Stimulated activated CD8-positive, alpha-beta memory T cell treated with anti-CD3 and anti-CD28 coated beads, Interleukin-15, amount 100 ng/mL, for 4 hours (primary cell): ENCODE measurements around the gene MCM3AP.

Source experiments
- DNase-seq, 2 donors: peaks; one replicate each; pipeline ENCODE4 v3.0.0-alpha.2; 2020; ENCODE audit warnings: low read depth in 2 of 2

Gene MCM3AP

GRCh38 chr21:46273341-46273740, 12.1 kb downstream of the MCM3AP start:
- no peak for DNase-seq

DNA sequence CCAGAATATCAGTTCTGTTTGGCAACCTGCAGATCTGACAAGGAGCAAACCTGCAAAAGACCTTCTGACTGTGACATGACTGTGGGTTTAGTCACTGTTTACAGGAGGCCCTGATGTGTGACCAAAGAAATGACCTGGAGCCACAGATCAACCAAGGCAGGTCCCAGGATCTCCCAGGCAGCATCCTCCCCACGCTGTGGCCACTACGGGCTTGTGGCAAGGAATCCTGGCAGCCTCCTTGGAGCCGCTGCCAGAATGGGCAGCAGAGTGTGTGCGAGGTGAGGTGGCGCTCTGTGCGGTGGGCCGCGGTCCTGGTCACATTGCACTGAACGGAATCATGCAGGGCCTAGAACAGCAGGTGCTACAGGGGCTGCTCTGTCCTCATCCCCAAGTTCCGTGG, 15.9 kb downstream of the MCM3AP start:
- DNase-seq: no peak

- DNase-seq: no peak
These were observed 17.0 kb downstream of the MCM3AP start for GRCh38 chr21:46268371-46268770.

- no peak for DNase-seq
These were observed 18.5 kb downstream of the MCM3AP start for GRCh38 chr21:46266946-46267345.

- DNase-seq: no peak
These were observed 19.5 kb downstream of the MCM3AP start for GRCh38 chr21:46265736-46266525.

- no peak for DNase-seq
These were observed 20.7 kb downstream of the MCM3AP start for GRCh38 chr21:46264690-46265144.

- no peak for DNase-seq
These were observed 21.2 kb downstream of the MCM3AP start for GRCh38 chr21:46264046-46264689.

DNA sequence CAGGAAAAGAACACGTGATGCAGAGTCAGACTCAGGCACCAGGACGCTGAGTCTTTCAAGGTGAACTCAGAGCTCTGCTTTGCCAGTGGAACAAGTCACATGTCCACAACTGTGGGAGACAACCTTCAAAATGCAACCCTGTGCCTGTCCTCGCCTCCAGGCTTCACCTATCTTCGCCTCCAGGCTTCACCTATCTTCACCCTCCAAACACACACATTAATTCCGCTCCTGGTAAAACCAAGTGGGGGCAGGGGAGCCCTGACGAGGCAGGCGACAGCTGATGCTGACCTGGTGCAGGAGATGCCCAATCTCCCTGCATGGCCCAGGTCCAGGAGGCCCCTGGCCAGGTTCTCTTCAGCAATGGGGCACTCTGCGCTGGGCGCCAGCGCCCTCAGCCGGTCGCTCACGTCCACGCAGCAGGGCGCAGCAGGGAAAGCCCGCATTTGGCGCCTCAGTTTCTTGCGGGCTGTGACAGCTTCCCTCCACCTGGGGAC, 28.9 kb downstream of the MCM3AP start:
- DNase-seq: no peak

- DNase-seq: no peak
These were observed 29.6 kb downstream of the MCM3AP start for GRCh38 chr21:46255758-46256337.

DNA sequence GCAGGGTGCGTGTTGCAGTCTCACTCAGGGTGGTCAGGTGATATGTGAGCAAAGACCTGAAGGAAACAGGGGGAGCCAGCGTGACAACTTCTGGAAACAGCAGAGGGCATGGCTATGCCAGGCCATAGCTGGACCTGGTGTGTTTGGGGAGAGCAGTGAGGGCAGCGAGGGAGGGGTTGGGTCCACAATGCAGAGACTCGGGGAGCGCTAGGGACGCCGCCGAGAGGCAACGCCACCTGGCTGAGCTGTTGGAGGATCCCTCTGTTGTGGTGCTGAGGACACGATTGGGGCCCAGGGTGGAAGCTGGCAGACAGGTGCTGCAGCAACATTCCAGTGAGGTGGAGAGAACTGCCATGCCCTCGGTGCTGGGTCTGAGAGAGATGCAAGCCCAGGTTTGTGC, 30.2 kb downstream of the MCM3AP start:
- DNase-seq: no peak

DNA sequence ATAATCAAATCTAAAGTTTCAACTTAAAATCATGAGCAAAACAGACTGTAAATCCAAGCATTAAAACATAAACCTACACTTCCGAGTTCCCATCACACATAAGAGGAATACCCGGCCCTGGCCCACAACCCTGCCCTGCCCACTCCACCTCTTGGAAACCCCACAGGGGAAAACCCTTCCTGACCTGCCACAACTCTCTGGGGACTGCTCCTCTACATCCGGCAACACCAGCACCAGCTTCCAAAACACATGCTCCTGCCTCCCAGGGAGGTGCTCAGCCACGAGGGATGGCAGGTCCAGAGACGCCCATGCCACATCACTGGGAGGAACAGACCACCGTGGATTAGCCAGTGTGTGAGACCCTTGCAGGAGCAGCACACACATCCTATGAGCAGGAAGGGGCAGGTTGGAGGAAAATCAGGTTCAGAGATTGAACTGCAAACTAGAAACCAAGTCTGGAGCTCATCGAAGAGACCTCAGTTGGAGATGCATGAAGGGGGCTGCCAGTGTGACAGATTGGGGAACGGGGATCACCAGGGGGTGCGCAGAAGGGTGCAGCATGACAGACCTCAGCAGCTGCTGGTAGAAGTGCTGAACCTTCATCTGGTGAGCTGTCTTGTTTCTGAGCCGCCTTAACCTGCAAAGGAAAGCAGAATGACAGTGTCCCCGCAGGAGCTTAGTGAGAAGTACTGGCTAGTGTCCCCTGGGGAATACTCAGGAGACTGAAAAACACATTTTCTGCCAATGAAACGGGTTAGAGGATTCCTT, 31.0 kb downstream of the MCM3AP start:
- DNase-seq: no peak

DNA sequence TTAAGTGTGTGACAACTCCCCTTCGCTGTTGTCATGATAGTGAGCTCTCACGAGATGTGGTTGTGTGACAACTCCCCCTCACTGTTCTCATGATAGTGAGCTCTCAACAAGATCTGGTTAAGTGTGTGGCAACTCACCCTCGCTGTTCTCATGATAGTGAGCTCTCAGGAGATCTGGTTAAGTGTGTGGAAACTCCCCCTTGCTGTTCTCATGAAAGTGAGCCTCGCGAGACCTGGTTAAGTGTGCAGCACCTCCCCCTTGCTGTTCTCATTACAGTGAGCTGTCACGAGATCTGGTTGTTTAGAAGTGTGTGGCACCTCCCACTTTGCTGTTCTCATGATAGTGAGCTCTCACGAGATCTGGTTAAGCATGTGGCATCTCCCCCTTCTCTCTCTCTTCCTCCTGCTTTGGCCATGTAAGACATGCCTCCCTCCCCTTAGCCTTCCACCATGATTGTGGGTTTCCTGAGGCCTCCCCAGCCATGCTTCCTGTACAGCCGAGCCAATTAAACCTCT, 31.7 kb downstream of the MCM3AP start:
- no peak for DNase-seq

- DNase-seq: no peak
These were observed 32.6 kb downstream of the MCM3AP start for GRCh38 chr21:46252840-46253239.

DNA sequence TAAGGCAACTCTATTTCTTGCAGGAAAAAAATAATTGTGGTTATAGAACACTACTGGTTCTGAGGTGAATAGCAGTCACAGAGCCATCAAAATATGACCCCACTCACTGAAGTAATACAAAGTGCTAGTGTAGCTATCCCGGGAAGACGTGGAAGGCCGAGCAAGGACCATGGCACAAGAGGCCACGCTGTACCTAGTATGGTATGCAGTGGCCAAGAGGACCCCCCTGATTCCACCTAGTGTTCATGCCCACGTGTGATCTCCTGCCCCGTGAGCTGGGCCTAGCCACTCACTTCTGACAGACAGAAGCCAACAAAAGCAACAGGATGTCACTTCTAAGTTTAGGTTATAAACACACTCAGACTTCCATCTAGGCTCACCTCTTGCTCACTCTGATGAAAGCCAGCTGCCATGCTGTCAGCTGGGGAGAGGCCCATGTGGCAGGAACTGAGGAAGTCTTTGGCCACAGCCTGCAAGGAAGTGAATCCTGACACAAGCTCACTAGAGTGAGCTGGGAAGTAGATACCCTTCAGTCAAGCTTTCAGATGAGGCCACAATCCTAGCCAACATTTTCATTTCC, 35.2 kb downstream of the MCM3AP start:
- no peak for DNase-seq

GRCh38 chr21:46248827-46249226, 36.6 kb downstream of the MCM3AP start:
- DNase-seq: no peak

DNA sequence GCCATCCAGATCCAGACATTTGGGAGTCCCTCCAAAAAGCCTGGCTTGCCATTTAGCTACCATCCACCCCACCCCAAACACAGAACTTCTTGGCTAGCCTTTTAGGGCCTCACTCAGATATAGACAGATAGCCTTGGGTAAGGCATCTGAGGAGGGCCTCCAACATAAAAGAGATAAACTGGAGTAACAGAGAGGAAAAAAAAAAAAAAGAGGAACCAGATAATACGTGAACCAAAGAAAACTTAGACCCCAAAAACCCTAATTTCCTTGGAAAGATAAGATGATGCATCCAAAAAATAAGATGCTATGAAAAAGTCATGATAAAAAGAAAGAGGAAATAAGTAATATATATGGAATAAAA, 37.0 kb downstream of the MCM3AP start:
- no peak for DNase-seq

GRCh38 chr21:46247699-46248421, 37.6 kb downstream of the MCM3AP start:
- DNase-seq: no peak

DNA sequence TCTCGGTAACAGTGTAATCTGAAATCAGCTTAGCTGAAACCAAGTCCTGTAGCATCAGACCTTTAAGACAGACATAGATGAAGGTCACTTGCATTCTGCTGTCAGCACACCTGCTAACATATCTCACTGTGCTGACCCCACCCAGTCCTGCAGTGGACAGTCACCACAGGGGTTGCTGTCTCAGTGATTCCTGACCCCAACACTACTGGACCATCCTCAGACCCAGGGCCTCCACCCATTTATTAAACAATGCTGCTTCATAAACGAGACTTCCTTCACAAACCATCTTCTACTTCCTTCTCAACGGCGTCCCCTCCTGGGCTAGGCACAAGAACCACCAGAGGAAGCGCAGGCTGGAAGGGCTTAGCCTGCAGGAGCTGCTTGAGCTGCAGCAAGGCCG, 39.1 kb downstream of the MCM3AP start:
- no peak for DNase-seq

DNA sequence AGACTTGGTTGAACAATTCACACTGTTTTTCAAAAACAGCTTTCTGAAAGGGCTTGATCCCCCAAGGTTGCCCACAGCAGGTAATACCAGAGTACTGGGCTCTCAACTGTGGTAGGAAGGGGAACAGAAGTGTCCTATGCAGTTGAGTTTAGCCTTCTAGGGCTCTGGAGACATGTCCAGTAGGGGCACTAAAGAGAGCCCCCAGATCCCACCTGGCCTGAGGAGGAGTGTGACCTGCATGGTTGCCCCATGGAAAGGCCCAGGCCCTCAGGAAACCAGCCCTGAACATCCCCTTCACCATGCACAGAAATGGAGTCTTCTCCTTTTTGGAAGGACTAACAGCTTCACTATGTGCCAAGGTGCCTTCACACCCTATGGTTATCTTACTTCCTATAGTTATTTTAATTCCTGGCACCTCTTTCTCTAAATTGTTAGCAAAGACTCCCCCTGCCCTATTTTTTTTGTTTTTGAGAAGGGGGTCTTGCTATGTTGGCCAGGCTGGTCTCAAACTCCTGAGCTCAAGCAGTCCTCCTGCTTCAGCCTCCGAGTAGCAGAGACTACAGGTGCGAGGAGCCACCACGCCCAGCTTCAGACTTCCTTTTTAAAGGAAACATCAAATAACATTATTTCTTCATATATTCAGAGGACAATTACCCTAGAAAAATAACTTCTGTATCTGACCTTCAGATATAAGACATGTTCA, 40.0 kb downstream of the MCM3AP start:
- DNase-seq: no peak

GRCh38 chr21:46244602-46245001, 40.8 kb downstream of the MCM3AP start:
- no peak for DNase-seq
